Activated CD4-positive, alpha-beta memory T cell treated with anti-CD3 and anti-CD28 coated beads for 36 hours (primary cell): ENCODE results near the gene HCFC1R1. TPM values are rescaled to one million over a fixed set of nuclear protein-coding genes. Genes with fewer than 3 reads are reported as not detected.

Source experiments
- CTCF ChIA-PET: fragments of 350-600 bp; sonication (Branson Sonifier 250); formaldehyde crosslinking; loops from one replicate; lab custom pipeline; 2021; ENCODE audit warnings: antibody characterized with exemption, inconsistent platforms; lab: Charles Lee
- POLR2A ChIA-PET: fragments of 350-600 bp; sonication (Branson Sonifier 250); formaldehyde crosslinking; loops from one replicate; lab custom pipeline; 2021; ENCODE audit warnings: antibody characterized with exemption; lab: Charles Lee
- DNase-seq: peaks from one replicate; pipeline ENCODE4 v3.0.0-alpha.2; 2020
- H3K27ac Mint-ChIP-seq: one replicate; pipeline ENCODE4 v1.8.0; 2021; ENCODE audit warnings: mixed read lengths
- H3K27me3 Mint-ChIP-seq: one replicate; pipeline ENCODE4 v1.8.0; 2021; ENCODE audit warnings: mixed read lengths
- H3K36me3 Mint-ChIP-seq: one replicate; pipeline ENCODE4 v1.8.0; 2021; ENCODE audit warnings: mixed read lengths
- H3K4me1 Mint-ChIP-seq: one replicate; pipeline ENCODE4 v1.8.0; 2021; ENCODE audit warnings: low read depth, mixed read lengths
- H3K4me3 Mint-ChIP-seq: one replicate; pipeline ENCODE4 v1.8.0; 2021; ENCODE audit warnings: mild to moderate bottlenecking, mixed read lengths
- H3K9me3 Mint-ChIP-seq: one replicate; pipeline ENCODE4 v1.8.0; 2021; ENCODE audit warnings: mixed read lengths
- intact Hi-C: fragments of 100-400 bp; cut with micrococcal nuclease; formaldehyde crosslinking; loops from one replicate; pipeline ENCODE4 v1.15.1; 2023
- total RNA-seq, 2 experiments: library from RNA; stranded (reverse); gene quantifications; one replicate each; pipeline ENCODE4 v1.2.3, GENCODE V29; 2021

The HCFC1R1 gene
- total RNA-seq, 2 experiments from 2014 or later, result 31.8 to 32.8 TPM

DNA sequence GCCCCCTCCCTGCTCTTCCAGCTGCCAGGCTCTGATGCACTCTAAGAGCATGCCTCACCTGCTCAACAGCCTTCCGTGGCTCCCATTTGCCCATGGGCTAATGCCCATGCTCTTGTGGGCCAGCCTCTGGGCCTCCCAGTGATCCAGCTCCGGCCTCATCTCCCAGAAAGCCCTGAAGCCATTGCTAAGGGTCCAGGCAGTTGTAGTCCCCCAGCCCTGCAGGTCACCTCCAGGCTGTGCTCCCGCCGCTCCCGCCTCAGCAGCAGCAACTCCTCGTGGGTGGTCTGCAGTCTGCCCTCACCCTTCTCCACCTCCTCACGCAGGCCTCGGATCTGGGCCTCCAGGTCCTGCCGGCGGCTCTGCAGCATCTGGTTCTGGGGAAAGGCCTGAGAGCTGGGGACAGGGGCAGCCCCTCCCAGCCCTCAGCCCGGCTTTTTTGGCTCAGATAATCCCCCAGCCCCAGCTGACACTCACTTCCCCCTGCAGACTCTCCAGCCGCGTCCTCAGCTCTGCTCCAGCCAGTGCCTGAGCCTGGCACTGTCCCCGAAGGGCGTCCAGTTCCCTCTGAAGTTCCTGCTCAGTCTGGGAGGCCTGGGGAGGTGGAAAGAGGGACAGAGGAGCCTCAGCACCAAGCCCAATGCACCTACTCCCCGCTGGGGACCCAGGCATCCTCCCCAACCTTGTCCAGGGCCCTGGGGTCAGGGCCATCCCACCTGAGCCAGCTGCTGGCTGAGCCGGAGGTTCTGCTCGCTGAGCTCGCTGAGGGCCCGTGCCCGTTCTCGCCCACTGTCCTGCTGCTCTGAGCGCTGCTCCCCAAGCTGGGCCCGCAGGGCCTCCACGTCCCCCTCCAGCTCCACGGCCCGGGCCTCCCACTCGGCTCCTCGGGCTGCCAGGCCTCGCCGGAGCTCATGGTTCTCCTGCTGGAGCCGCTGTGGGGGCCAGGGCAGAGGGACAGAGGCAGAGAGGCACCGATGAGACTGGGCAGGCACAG lies 6.8 kb upstream of the HCFC1R1 start:
- peaks cover 16% of the 10 kb centered on the region for H3K4me1 Mint-ChIP-seq
- no peaks in the 10 kb centered on the region for H3K9me3 Mint-ChIP-seq
- no peak for DNase-seq
- intact Hi-C loops, result no loop called here
- H3K36me3 Mint-ChIP-seq, result peaks cover 9% of the 10 kb centered on the region
- POLR2A ChIA-PET, result interaction anchor here (1.2 to 2.8 kb wide), 3 partner anchors 8 to 104 kb away, joined by 4 to 11 read pairs (median 5); partner anchors contain the start of genes TNFRSF12A and ZNF213
- peaks cover 36% of the 10 kb centered on the region for H3K27me3 Mint-ChIP-seq
- H3K4me3 Mint-ChIP-seq, result peak overlapping the region; percentile 51
- CTCF ChIA-PET, result interaction anchor here (1.0 to 17.0 kb wide), 19 partner anchors 8 to 348 kb away, joined by 3 to 412 read pairs (median 15); partner anchors contain the start of genes BICDL2, CLDN6, CLDN9 and HCFC1R1
- no peak overlapping the region for H3K27ac Mint-ChIP-seq

- Mint-ChIP-seq H3K27me3 (peaks cover 32% of the 10 kb centered on the region), H3K36me3 (peaks cover 9% of the 10 kb centered on the region), H3K4me1 (peaks cover 16% of the 10 kb centered on the region), H3K4me3 (peak overlapping the region; percentile 51), H3K27ac (no peak overlapping the region), H3K9me3 (no peaks in the 10 kb centered on the region)
- ChIA-PET CTCF (interaction anchor here (1.0 to 17.0 kb wide), 16 partner anchors 9 to 138 kb away, joined by 3 to 412 read pairs (median 22); partner anchors contain the start of genes BICDL2, CLDN6, CLDN9 and HCFC1R1), POLR2A (interaction anchor here (2.8 kb wide), 1 partner anchor 9 kb away, joined by 11 read pairs; the partner anchor contains the start of gene TNFRSF12A)
- intact Hi-C loops, result loop anchor here (2.0 kb wide), 1 partner anchor 27 kb away; no protein-coding TSS in a partner anchor
- peak; percentile 73 for DNase-seq
Observed at GRCh38 chr16:3029491-3030221, 5.9 kb upstream of the HCFC1R1 start.

GRCh38 chr16:3028716-3029319 lies 5.1 kb upstream of the HCFC1R1 start:
- Mint-ChIP-seq H3K4me1 (peaks cover 20% of the 10 kb centered on the region), H3K36me3 (peaks cover 10% of the 10 kb centered on the region), H3K27ac (no peak overlapping the region), H3K4me3 (peak overlapping the region; percentile 37), H3K9me3 (no peaks in the 10 kb centered on the region), H3K27me3 (peaks cover 28% of the 10 kb centered on the region)
- intact Hi-C loops, result loop anchor here (2.0 kb wide), 1 partner anchor 26 kb away; no protein-coding TSS in a partner anchor
- CTCF ChIA-PET, result interaction anchor here (0.5 to 17.0 kb wide), 39 partner anchors 8 to 462 kb away, joined by 3 to 412 read pairs (median 7); partner anchors contain the start of genes BICDL2, CLDN6, CLDN9 and HCFC1R1
- POLR2A ChIA-PET, result interaction anchor here (1.1 to 2.8 kb wide), 3 partner anchors 8 to 25 kb away, joined by 3 to 11 read pairs (median 5); partner anchors contain the start of gene TNFRSF12A
- DNase-seq, result no peak

DNA sequence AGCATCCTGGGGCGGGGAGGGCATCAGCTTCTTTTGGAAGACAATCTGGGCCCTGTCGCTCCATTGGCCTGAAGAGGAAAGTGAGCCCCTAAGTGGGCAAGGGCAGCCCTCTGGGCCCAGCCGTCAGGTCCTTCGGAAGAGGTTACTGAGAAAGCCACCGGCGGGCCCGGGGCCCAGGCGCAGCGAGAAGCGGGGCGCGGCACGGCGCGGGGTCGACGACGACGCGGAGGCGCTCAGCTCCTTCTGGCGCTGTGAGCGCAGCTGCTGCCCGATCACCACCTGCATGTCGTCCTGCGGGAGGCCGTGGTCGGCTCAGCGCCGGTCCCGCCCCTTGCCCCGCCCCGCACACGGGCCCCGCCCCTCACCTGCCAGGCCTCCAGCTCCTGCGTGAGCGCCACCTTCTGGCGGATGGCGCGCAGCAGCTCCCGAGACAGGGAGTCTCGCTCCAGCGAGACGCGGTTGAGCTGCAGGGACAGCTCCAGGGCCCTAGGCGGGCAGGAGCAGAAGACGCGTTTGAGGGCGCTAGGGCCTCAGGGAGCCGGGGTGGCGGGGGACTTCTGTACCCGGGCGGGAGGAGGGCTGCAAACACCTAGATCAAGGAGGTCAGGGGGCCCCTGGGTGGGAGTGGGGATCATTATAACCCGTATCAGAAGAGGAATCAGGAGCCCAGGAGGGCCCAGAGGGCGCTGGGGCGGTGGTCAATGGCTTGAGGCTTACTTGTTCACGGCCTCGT lies 4.4 kb upstream of the HCFC1R1 start:
- Mint-ChIP-seq H3K4me1 (peaks cover 24% of the 10 kb centered on the region), H3K9me3 (no peaks in the 10 kb centered on the region), H3K27ac (no peak overlapping the region), H3K4me3 (no peak overlapping the region), H3K27me3 (peaks cover 23% of the 10 kb centered on the region), H3K36me3 (peaks cover 10% of the 10 kb centered on the region)
- intact Hi-C loops, result loop anchor here (2.0 kb wide), 1 partner anchor 25 kb away; no protein-coding TSS in a partner anchor
- CTCF ChIA-PET, result interaction anchor here (0.5 to 17.0 kb wide), 40 partner anchors 7 to 462 kb away, joined by 3 to 412 read pairs (median 5); partner anchors contain the start of genes BICDL2, CLDN6, CLDN9 and HCFC1R1
- POLR2A ChIA-PET, result interaction anchor here (1.1 to 2.8 kb wide), 3 partner anchors 8 to 25 kb away, joined by 3 to 11 read pairs (median 5); partner anchors contain the start of gene TNFRSF12A
- DNase-seq, result peak; percentile 92

- no peak overlapping the region for H3K4me3 Mint-ChIP-seq
Observed at GRCh38 chr16:3027489-3027795, 3.7 kb upstream of the HCFC1R1 start.

DNA sequence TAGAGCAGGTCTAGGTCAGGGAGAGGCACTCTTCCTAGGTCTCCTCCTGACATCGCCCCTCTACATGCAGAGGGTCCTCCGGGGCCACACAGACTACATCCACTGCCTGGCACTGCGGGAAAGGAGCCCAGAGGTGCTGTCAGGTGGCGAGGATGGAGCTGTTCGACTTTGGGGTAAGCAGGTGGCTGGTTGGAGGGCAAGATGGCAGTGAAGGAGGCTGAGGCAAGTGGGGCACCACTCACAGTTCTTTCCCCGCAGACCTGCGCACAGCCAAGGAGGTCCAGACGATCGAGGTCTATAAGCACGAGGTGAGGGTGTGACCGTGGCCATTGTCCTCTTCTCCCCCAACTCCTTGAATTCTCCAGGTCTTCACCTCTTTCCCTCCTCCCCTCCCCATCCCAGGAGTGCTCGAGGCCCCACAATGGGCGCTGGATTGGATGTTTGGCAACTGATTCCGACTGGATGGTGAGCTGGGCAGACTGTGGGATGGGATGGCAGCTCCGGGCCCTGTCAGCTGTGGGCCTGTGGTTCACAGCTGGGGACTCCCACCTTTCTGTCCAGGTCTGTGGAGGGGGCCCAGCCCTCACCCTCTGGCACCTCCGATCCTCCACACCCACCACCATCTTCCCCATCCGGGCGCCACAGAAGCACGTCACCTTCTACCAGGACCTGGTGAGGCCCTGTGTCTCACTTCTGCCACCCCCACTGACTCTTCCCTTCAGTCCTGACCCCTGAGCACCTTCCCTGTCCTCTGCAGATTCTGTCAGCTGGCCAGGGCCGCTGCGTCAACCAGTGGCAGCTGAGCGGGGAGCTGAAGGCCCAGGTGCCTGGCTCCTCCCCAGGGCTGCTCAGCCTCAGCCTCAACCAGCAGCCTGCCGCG lies 3.1 kb upstream of the HCFC1R1 start:
- H3K36me3 Mint-ChIP-seq, result peaks cover 10% of the 10 kb centered on the region
- DNase-seq, result no peak
- no peaks in the 10 kb centered on the region for H3K9me3 Mint-ChIP-seq
- H3K27me3 Mint-ChIP-seq, result peaks cover 14% of the 10 kb centered on the region
- no peak overlapping the region for H3K4me3 Mint-ChIP-seq
- no peak overlapping the region for H3K27ac Mint-ChIP-seq
- ChIA-PET CTCF (interaction anchor here (0.6 to 17.0 kb wide), 8 partner anchors 6 to 144 kb away, joined by 5 to 412 read pairs (median 88); partner anchors contain the start of genes CLDN6, CLDN9, HCFC1R1 and THOC6), POLR2A (interaction anchor here (1.5 kb wide), 1 partner anchor 23 kb away, joined by 5 read pairs; no protein-coding TSS in a partner anchor)
- H3K4me1 Mint-ChIP-seq, result peaks cover 37% of the 10 kb centered on the region
- intact Hi-C loops, result no loop called here

More at GRCh38 chr16:3027489-3027795, 3.7 kb upstream of the HCFC1R1 start:
- CTCF ChIA-PET, result interaction anchor here (0.8 to 17.0 kb wide), 22 partner anchors 7 to 155 kb away, joined by 3 to 412 read pairs (median 10); partner anchors contain the start of genes BICDL2, CLDN6, CLDN9 and HCFC1R1
- POLR2A ChIA-PET, result interaction anchor here (1.5 kb wide), 1 partner anchor 24 kb away, joined by 5 read pairs; no protein-coding TSS in a partner anchor
- peaks cover 10% of the 10 kb centered on the region for H3K36me3 Mint-ChIP-seq
- no peak for DNase-seq
- peaks cover 16% of the 10 kb centered on the region for H3K27me3 Mint-ChIP-seq
- no peaks in the 10 kb centered on the region for H3K9me3 Mint-ChIP-seq
- H3K4me1 Mint-ChIP-seq, result peaks cover 31% of the 10 kb centered on the region
- intact Hi-C loops, result no loop called here
- H3K27ac Mint-ChIP-seq, result no peak overlapping the region

DNA sequence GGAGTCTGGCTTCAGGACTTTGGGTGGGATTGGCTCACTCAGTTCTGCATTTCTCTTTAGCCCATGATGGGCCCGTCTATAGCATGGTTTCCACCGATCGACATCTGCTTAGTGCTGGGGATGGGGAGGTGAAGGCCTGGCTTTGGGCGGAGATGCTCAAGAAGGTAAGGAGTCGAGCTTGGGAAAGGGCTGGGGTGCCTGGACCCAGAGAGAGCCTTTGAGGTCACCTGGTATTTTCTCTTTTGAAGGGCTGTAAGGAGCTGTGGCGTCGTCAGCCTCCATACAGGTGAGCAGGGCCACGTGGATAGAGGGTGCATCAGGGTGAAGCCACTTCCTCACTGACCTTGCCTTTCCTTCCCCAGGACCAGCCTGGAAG lies 2.2 kb upstream of the HCFC1R1 start:
- no peak for DNase-seq
- intact Hi-C loops, result no loop called here
- Mint-ChIP-seq H3K27ac (no peak overlapping the region), H3K36me3 (peaks cover 10% of the 10 kb centered on the region), H3K4me1 (peaks cover 44% of the 10 kb centered on the region), H3K27me3 (peaks cover 12% of the 10 kb centered on the region), H3K9me3 (no peaks in the 10 kb centered on the region), H3K4me3 (no peak overlapping the region)
- CTCF ChIA-PET, result interaction anchor here (0.6 to 17.0 kb wide), 4 partner anchors 20 to 107 kb away, joined by 3 to 412 read pairs (median 102); partner anchors contain the start of genes CLDN9 and ZNF213
- POLR2A ChIA-PET, result no interaction called here

DNA sequence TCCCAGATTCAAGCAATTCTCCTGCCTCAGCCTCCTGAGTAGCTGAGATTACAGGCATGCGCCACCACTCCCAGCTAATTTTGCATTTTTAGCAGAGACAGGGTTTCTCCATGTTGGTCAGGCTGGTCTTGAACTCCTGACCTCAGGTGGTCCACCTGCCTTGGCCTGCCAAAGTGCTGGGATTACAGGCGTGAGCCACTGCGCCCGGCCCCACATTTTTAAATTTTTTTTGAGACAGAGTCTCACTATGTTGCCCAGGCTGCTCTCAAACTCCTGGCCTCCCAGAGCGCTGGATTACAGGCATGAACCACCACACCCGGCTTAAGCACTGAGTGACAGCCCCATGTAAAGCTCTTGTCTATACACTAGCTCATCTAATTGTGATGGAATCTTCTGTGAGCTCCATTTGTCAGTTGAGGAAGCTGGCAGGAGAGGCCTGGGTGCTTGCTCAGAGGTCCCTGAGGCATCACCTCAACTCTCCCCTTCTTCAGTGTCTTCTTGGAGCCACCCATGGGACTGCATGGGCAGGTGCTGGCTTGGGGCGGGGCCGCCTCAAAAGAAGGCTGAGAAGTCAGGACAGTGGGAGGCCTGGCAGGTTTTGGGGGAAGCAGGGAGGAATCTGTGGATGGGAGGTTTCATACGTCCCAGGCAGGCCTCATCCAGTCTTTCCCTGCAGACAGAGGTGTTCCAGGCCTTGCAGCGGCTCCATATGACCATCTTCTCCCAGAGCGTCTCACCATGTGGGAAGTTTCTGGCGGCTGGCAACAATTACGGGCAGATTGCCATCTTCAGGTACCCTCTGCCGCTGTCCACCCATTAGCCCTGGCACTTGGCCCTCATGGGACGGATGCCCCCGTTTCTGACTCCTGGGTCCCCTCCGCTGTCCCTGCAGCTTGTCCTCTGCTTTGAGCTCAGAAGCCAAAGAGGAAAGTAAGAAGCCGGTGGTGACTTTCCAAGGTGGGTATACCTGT lies 1.6 kb upstream of the HCFC1R1 start:
- H3K4me3 Mint-ChIP-seq, result no peak overlapping the region
- no peak for DNase-seq
- H3K36me3 Mint-ChIP-seq, result peaks cover 10% of the 10 kb centered on the region
- H3K27ac Mint-ChIP-seq, result no peak overlapping the region
- H3K27me3 Mint-ChIP-seq, result peaks cover 12% of the 10 kb centered on the region
- H3K9me3 Mint-ChIP-seq, result no peaks in the 10 kb centered on the region
- peaks cover 48% of the 10 kb centered on the region for H3K4me1 Mint-ChIP-seq
- CTCF ChIA-PET, result interaction anchor here (1.0 to 17.0 kb wide), 5 partner anchors 8 to 107 kb away, joined by 3 to 412 read pairs (median 3); partner anchors contain the start of genes CLDN9 and ZNF213
- intact Hi-C loops, result no loop called here
- POLR2A ChIA-PET, result no interaction called here

GRCh38 chr16:3023415-3023668 lies 400 bp downstream of the HCFC1R1 start:
- Mint-ChIP-seq H3K9me3 (no peaks in the 10 kb centered on the region), H3K4me1 (peaks cover 45% of the 10 kb centered on the region), H3K27me3 (no peaks in the 10 kb centered on the region), H3K4me3 (peak overlapping the region; percentile 91), H3K27ac (peak overlapping the region; percentile 96), H3K36me3 (peaks cover 10% of the 10 kb centered on the region)
- DNase-seq, result peak; percentile 48
- ChIA-PET POLR2A (interaction anchor here (0.9 to 1.1 kb wide), 2 partner anchors 51 to 111 kb away, joined by 3 to 4 read pairs; partner anchors contain the start of gene ZNF213), CTCF (interaction anchor here (0.9 to 17.0 kb wide), 5 partner anchors 6 to 109 kb away, joined by 3 to 412 read pairs (median 3); partner anchors contain the start of gene CLDN9)
- intact Hi-C loops, result loop anchor here (2.0 to 5.0 kb wide), 3 partner anchors 77 to 239 kb away; partner anchors contain the start of gene FLYWCH1
